Body of pancreas (tissue), 4 donors: ENCODE results near the gene ATP10A. TPM values are rescaled to one million over a fixed set of nuclear protein-coding genes. Genes with fewer than 3 reads are reported as not detected.

Experiments
- ATAC-seq: fragments of 150-250 bp; one replicate; pipeline ENCODE4 v1.9.1; 2016
- DNase-seq, 4 donors: peaks; one replicate each; pipeline ENCODE4 v3.0.0-alpha.2; 2019
- H3K27ac ChIP-seq, 4 donors: fragments of 200-600 bp; sonication (generic); 1 replicate in 3 of 4; 2 replicates in 1 of 4; pipeline versions ENCODE4 v1.5.1 to v1.6.1; 2016 to 2019; ENCODE audit warnings: mild to moderate bottlenecking in 1 of 4, mixed read lengths in 1 of 4, moderate library complexity in 1 of 4
- H3K27me3 ChIP-seq, 2 donors: fragments of 200-600 bp; sonication (generic); one replicate each; pipeline ENCODE4 v1.6.0; 2016; ENCODE audit warnings: mild to moderate bottlenecking in 1 of 2
- H3K36me3 ChIP-seq, 2 donors: fragments of 200-600 bp; sonication (generic); replicated peaks in 1 of 2; 2 replicates each; pipeline ENCODE4 v1.5.1; 2016; ENCODE audit warnings: low read depth in 2 of 2; ENCODE audit not compliant: insufficient read depth in 1 of 2
- H3K4me1 ChIP-seq: fragments of 200-600 bp; sonication (generic); one replicate; pipeline ENCODE4 v1.6.0; 2016
- H3K4me3 ChIP-seq, 2 donors: fragments of 200-600 bp; sonication (generic); 1 replicate in 1 of 2; 2 replicates in 1 of 2; pipeline ENCODE4 v1.5.1; 2016 to 2019
- H3K9me3 ChIP-seq, 3 donors: fragments of 200-600 bp; sonication (generic); 1 replicate in 2 of 3; 2 replicates in 1 of 3; pipeline ENCODE4 v1.5.1; 2016
- CTCF ChIP-seq, 7 experiments: fragments of 450-650 bp in 4 of 7; fragments of 200-600 bp in 3 of 7; sonication (generic) in 3 of 7; IDR thresholded peaks; one replicate each; pipeline ENCODE4 v1.5.1; 2016 to 2019; ENCODE audit warnings: antibody characterized with exemption in 7 of 7
- POLR2A ChIP-seq, 3 donors: fragments of 450-650 bp; IDR thresholded peaks; one replicate each; pipeline ENCODE4 v1.6.1; 2016; ENCODE audit warnings: antibody characterized with exemption in 3 of 3, mild to moderate bottlenecking in 2 of 3
- WGBS, 2 donors: methylation state at CpG; one replicate each; pipeline ENCODE4 v1.1.5; 2017; 5-methylcytosine and 5-hydroxymethylcytosine counted together
- intact Hi-C: fragments of 100-400 bp; cut with DNase I; formaldehyde crosslinking; loops from one replicate; pipeline ENCODE4 v1.15.1; 2023
- total RNA-seq, 2 donors: library from RNA; depleted of rRNA; stranded (reverse); fragments of >200 nt; gene quantifications; one replicate each; pipeline ENCODE4 v1.1.0, GENCODE V29; 2016

ATP10A gene
- total RNA-seq, 2 donors from 2014 or later = 1.3 to 2.0 TPM

GRCh38 chr15:25866251-25866650, 3.1 kb upstream of the ATP10A start:
- 60 to 77% methylated on average over 8 of the region's 8 CpGs for WGBS, 2 donors
- intact Hi-C loops = no loop called here
- H3K4me1 ChIP-seq = peaks cover 16% of the 10 kb centered on the region
- DNase-seq (no peak), ATAC-seq (no peak)
- no peaks in the 10 kb centered on the region for H3K36me3 ChIP-seq
- H3K9me3 ChIP-seq = no peaks in the 10 kb centered on the region
- H3K4me3 ChIP-seq = no peak overlapping the region
- no peak overlapping the region for H3K27ac ChIP-seq
- TF ChIP-seq POLR2A (IDR thresholded peaks at IDR 0.05) = no peak
- TF ChIP-seq CTCF (IDR thresholded peaks at IDR 0.05) = no peak
- no peaks in the 10 kb centered on the region for H3K27me3 ChIP-seq

- intact Hi-C loops = no loop called here
- Histone ChIP-seq H3K27ac (no peak overlapping the region), H3K4me1 (peaks cover 16% of the 10 kb centered on the region), H3K9me3 (no peaks in the 10 kb centered on the region), H3K27me3 (no peaks in the 10 kb centered on the region), H3K36me3 (no peaks in the 10 kb centered on the region), H3K4me3 (no peak overlapping the region)
- DNase-seq (no peak), ATAC-seq (no peak)
- TF ChIP-seq POLR2A (IDR thresholded peaks at IDR 0.05) (no peak), CTCF (IDR thresholded peaks at IDR 0.05) (no peak)
- 74 to 83% methylated on average over 3 of the region's 3 CpGs for WGBS, 2 donors
These were observed 1.8 kb upstream of the ATP10A start for GRCh38 chr15:25864966-25865365.

- H3K4me1 ChIP-seq = peaks cover 16% of the 10 kb centered on the region
- 54 to 55% methylated on average over 18 to 21 of the region's 21 CpGs for WGBS, 2 donors
- H3K9me3 ChIP-seq = no peaks in the 10 kb centered on the region
- DNase-seq = no peak
- intact Hi-C loops = no loop called here
- H3K27me3 ChIP-seq = no peaks in the 10 kb centered on the region
- H3K4me3 ChIP-seq = no peak overlapping the region
- no peaks in the 10 kb centered on the region for H3K36me3 ChIP-seq
- TF ChIP-seq POLR2A (IDR thresholded peaks at IDR 0.05) = no peak
- no peak overlapping the region for H3K27ac ChIP-seq
- no peak for ATAC-seq
These were observed 947 bp upstream of the ATP10A start for GRCh38 chr15:25863968-25864580.

GRCh38 chr15:25862472-25863110, 536 bp downstream of the ATP10A start:
- no peak for TF ChIP-seq CTCF (IDR thresholded peaks at IDR 0.05)
- no peak for TF ChIP-seq POLR2A (IDR thresholded peaks at IDR 0.05)
- intact Hi-C loops = no loop called here
- H3K27ac ChIP-seq = no peak overlapping the region
- H3K27me3 ChIP-seq = no peaks in the 10 kb centered on the region
- H3K9me3 ChIP-seq = no peaks in the 10 kb centered on the region
- H3K4me3 ChIP-seq = peak overlapping the region in 1 of 2 donors; percentile 9
- DNase-seq (peak in 1 of 4 donors; percentile 14), ATAC-seq (no peak)
- WGBS, 2 donors = 1% methylated on average over 44 of the region's 69 CpGs; no CpG with 5 or more reads in 1 of the 2 donors
- no peaks in the 10 kb centered on the region for H3K36me3 ChIP-seq
- peaks cover 16% of the 10 kb centered on the region for H3K4me1 ChIP-seq

- no peaks in the 10 kb centered on the region for H3K9me3 ChIP-seq
- H3K36me3 ChIP-seq = no peaks in the 10 kb centered on the region
- TF ChIP-seq POLR2A (IDR thresholded peaks at IDR 0.05) (no peak), CTCF (IDR thresholded peaks at IDR 0.05) (no peak)
- peaks cover 16% of the 10 kb centered on the region for H3K4me1 ChIP-seq
- intact Hi-C loops = no loop called here
- DNase-seq (no peak), ATAC-seq (no peak)
- 7 to 13% methylated on average over 5 to 19 of the region's 19 CpGs for WGBS, 2 donors
- no peak overlapping the region for H3K27ac ChIP-seq
- no peaks in the 10 kb centered on the region for H3K27me3 ChIP-seq
- peak overlapping the region in 1 of 2 donors; percentile 9 for H3K4me3 ChIP-seq
These were observed 1.1 kb downstream of the ATP10A start for GRCh38 chr15:25862071-25862471.
